GM12878 (cell line): Measurements from ENCODE around the gene KCNK13. TPM values are rescaled to one million over a fixed set of nuclear protein-coding genes. Genes with fewer than 3 reads are reported as not detected.

Experiments
- ATAC-seq: fragments of 200-7000 bp; cut with Tn5 transposase; 3 replicates; pipeline ENCODE4 v1.9.1; 2020; ENCODE audit warnings: mild to moderate bottlenecking, moderate library complexity
- BruUV-seq: library from RNA; stranded (reverse); fragments of 400-500 nt; replicated peaks from 2 replicates; lab custom pipeline; 2021; lab: Mats Ljungman, UMichigan
- CTCF ChIA-PET: fragments of 300-600 bp; sonication (Branson Sonifier 250); formaldehyde crosslinking; extraction: SDS; loops from one replicate; lab custom pipeline; 2021; ENCODE audit warnings: inconsistent platforms; lab: Yijun Ruan, JAX
- POLR2A ChIA-PET: fragments of 350-600 bp; formaldehyde crosslinking; extraction: SDS; loops from one replicate; lab custom pipeline; 2021; ENCODE audit warnings: inconsistent platforms; lab: Charles Lee
- RAD21 ChIA-PET: fragments of 300-600 bp; sonication (Branson Sonifier 250); formaldehyde crosslinking; loops from one replicate; lab custom pipeline; 2023; ENCODE audit warnings: antibody characterized with exemption; ENCODE audit not compliant: unreplicated experiment; lab: Charles Lee
- SMC1A ChIA-PET: fragments of 300-600 bp; sonication (Branson Sonifier 250); formaldehyde crosslinking; loops from one replicate; lab custom pipeline; 2023; ENCODE audit not compliant: unreplicated experiment, uncharacterized antibody; lab: Charles Lee
- DNase-seq: peaks from one replicate; pipeline ENCODE4 v3.0.0-alpha.2; 2011; ENCODE audit warnings: low read depth, low spot score
- FAIRE-seq: peaks from 3 replicates; lab custom pipeline; 2011; peaks lifted over from hg19 to GRCh38; lab: Jason Lieb, UNC
- H2AFZ ChIP-seq: 2 replicates; pipeline ENCODE4 v1.6.0; 2011; ENCODE audit warnings: low read depth, low read length, control low read depth; ENCODE audit not compliant: control insufficient read depth
- H3K27ac ChIP-seq: 2 replicates; pipeline ENCODE4 v1.5.1; 2011; ENCODE audit warnings: control low read depth; ENCODE audit not compliant: control insufficient read depth, insufficient read depth
- H3K27me3 ChIP-seq, 2 experiments: replicated peaks in 1 of 2; 2 replicates each; pipeline versions ENCODE4 v1.6.0 to v1.6.1; 2011; ENCODE audit warnings: low read length in 1 of 2; ENCODE audit not compliant: control insufficient read depth in 2 of 2, insufficient read depth in 2 of 2
- H3K36me3 ChIP-seq, 2 experiments: 2 replicates each; pipeline ENCODE4 v1.5.1; 2011; ENCODE audit warnings: low read length in 1 of 2; ENCODE audit not compliant: control insufficient read depth in 2 of 2, insufficient read depth in 2 of 2
- H3K4me1 ChIP-seq: 2 replicates; pipeline ENCODE4 v1.6.1; 2011; ENCODE audit warnings: mild to moderate bottlenecking, low read length, moderate library complexity, mixed read lengths; ENCODE audit not compliant: control insufficient read depth, insufficient read depth
- H3K4me2 ChIP-seq: 2 replicates; pipeline ENCODE4 v1.6.0; 2011; ENCODE audit warnings: control low read depth; ENCODE audit not compliant: control insufficient read depth, insufficient read depth
- H3K4me3 ChIP-seq: fragments of 200-600 bp; sonication (generic); 2 replicates; pipeline ENCODE4 v1.5.1; 2016
- H3K79me2 ChIP-seq: 2 replicates; pipeline ENCODE4 v1.6.0; 2011; ENCODE audit warnings: low read length; ENCODE audit not compliant: control insufficient read depth, insufficient read depth
- H3K9ac ChIP-seq: 2 replicates; pipeline ENCODE4 v1.8.0; 2011; ENCODE audit warnings: low read length, control low read depth, mixed read lengths; ENCODE audit not compliant: control insufficient read depth, insufficient read depth
- H3K9me3 ChIP-seq: replicated peaks from 3 replicates; pipeline ENCODE4 v1.5.1; 2011; ENCODE audit warnings: mild to moderate bottlenecking, low read length; ENCODE audit not compliant: control insufficient read depth, insufficient read depth
- H4K20me1 ChIP-seq: 2 replicates; pipeline ENCODE4 v1.6.0; 2011; ENCODE audit not compliant: control insufficient read depth, insufficient read depth
- GATAD2B ChIP-seq: fragments of 450-650 bp; conservative IDR thresholded peaks from 2 replicates; pipeline ENCODE4 v1.6.1; 2017; ENCODE audit warnings: low read depth, mild to moderate bottlenecking, moderate library complexity
- SPI1 ChIP-seq: IDR thresholded peaks from 2 replicates; pipeline ENCODE4 v1.6.1; 2011; ENCODE audit warnings: low read depth, mild to moderate bottlenecking, low read length, moderate library complexity, borderline replicate concordance; ENCODE audit not compliant: insufficient read depth
- TAF1 ChIP-seq: IDR thresholded peaks from 2 replicates; pipeline ENCODE4 v1.6.1; 2011; ENCODE audit warnings: mild to moderate bottlenecking, low read depth, low read length, borderline replicate concordance
- TCF7 ChIP-seq: IDR thresholded peaks from 2 replicates; pipeline ENCODE4 v1.6.1; 2014; ENCODE audit warnings: antibody characterized with exemption, borderline replicate concordance
- WGBS: methylation state at CpG from one replicate; pipeline ENCODE4 v1.1.6; 2016; ENCODE audit warnings: low lambda C conversion rate; ENCODE audit not compliant: insufficient replicate concordance, insufficient coverage; ENCODE audit errors: missing lambda C conversion rate; 5-methylcytosine and 5-hydroxymethylcytosine counted together
- in situ Hi-C: fragments of 300-500 bp; cut with MboI; formaldehyde crosslinking; loops from 9 replicates; pipeline ENCODE4 v1.14.3; 2018; ENCODE audit warnings: mixed read lengths
- intact Hi-C: fragments of 100-400 bp; cut with micrococcal nuclease; formaldehyde crosslinking; loops from one replicate; pipeline ENCODE4 v1.14.2; 2022; ENCODE audit not compliant: unreplicated experiment
- polyA plus RNA-seq, 11 experiments: library from polyadenylated mRNA; depleted of rRNA in 4 of 11; unstranded in 6 of 11; stranded (reverse) in 5 of 11; fragments of >200 nt; fragmentation: Nextera tagmentation in 4 of 11; fragmentation: Illumina TruSeq in 1 of 11; extraction: Ambion mirVana in 4 of 11; extraction: Trizol in 1 of 11; gene quantifications; 1 replicate in 1 of 11; 2 replicates in 10 of 11; pipeline versions ENCODE4 v1.2.1 to v1.2.3, GENCODE V29; 2011 to 2016; ENCODE audit warnings: inconsistent platforms in 2 of 11, missing spikeins in 2 of 11, low read depth in 1 of 11
- total RNA-seq, 4 experiments: library from RNA; depleted of rRNA in 3 of 4; stranded (reverse); fragments of >200 nt in 3 of 4; fragmentation: Illumina TruSeq in 1 of 4; extraction: Trizol in 1 of 4; gene quantifications; 2 replicates each; pipeline versions ENCODE4 v1.2.1 to v1.2.3, GENCODE V29; 2013 to 2021
- TF ChIP-seq, protein P1 (sequence below): fragments of 450-650 bp; IDR thresholded peaks from 2 replicates; pipeline ENCODE4 v1.6.1; 2014; ENCODE audit warnings: mild to moderate bottlenecking
- TF ChIP-seq, protein P2 (sequence below): fragments of 450-650 bp; IDR thresholded peaks from 2 replicates; pipeline ENCODE4 v1.6.1; 2017; ENCODE audit warnings: mild to moderate bottlenecking, low read depth, inconsistent platforms; ENCODE audit not compliant: poor library complexity, severe bottlenecking

The KCNK13 gene
- total and polyA plus RNA-seq, 10 of the 15 experiments (the other 5 are each of a cell fraction or from before 2014, with no cell fraction given): not detected

DNA sequence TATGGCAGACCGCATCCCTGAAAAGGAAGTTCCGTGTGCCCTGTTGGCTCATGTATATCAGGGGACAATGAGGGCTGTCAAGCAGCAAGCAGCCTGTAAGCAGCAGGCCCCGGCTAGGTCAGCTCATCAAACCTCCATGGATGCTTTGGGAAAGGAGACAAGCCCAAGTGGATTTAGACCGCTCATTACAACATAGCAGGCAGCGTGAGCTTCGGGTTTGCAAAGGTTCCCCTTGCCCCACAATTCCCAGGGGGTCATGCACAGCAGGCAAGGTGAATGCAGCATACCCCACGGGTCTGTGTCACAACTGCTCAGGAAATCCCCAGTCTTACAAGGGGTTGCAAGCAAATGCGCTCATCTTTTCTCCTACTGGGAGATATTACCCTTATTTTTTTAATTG is 54.6 kb downstream of the KCNK13 start:
- Histone ChIP-seq H3K27me3 (peaks cover under 1 to 1% of the 10 kb centered on the region in 2 experiments; a peak in 3 of 4 replicates), H3K27ac (no peak overlapping the region), H2AFZ (no peak overlapping the region), H3K4me1 (no peaks in the 10 kb centered on the region), H4K20me1 (no peaks in the 10 kb centered on the region), H3K4me2 (no peak overlapping the region), H3K4me3 (no peak overlapping the region), H3K79me2 (no peaks in the 10 kb centered on the region), H3K36me3 (no peaks in the 10 kb centered on the region), H3K9ac (no peak overlapping the region), H3K9me3 (no peaks in the 10 kb centered on the region)
- FAIRE-seq: no peak
- WGBS: 18% methylated on average over 8 of the region's 8 CpGs
- RAD21 ChIA-PET: no interaction called here
- in situ Hi-C loops: no loop called here
- intact Hi-C loops: no loop called here
- POLR2A ChIA-PET: no interaction called here
- TF ChIP-seq, protein P1, sequence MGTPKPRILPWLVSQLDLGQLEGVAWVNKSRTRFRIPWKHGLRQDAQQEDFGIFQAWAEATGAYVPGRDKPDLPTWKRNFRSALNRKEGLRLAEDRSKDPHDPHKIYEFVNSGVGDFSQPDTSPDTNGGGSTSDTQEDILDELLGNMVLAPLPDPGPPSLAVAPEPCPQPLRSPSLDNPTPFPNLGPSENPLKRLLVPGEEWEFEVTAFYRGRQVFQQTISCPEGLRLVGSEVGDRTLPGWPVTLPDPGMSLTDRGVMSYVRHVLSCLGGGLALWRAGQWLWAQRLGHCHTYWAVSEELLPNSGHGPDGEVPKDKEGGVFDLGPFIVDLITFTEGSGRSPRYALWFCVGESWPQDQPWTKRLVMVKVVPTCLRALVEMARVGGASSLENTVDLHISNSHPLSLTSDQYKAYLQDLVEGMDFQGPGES: no peak
- TF ChIP-seq, protein P2, sequence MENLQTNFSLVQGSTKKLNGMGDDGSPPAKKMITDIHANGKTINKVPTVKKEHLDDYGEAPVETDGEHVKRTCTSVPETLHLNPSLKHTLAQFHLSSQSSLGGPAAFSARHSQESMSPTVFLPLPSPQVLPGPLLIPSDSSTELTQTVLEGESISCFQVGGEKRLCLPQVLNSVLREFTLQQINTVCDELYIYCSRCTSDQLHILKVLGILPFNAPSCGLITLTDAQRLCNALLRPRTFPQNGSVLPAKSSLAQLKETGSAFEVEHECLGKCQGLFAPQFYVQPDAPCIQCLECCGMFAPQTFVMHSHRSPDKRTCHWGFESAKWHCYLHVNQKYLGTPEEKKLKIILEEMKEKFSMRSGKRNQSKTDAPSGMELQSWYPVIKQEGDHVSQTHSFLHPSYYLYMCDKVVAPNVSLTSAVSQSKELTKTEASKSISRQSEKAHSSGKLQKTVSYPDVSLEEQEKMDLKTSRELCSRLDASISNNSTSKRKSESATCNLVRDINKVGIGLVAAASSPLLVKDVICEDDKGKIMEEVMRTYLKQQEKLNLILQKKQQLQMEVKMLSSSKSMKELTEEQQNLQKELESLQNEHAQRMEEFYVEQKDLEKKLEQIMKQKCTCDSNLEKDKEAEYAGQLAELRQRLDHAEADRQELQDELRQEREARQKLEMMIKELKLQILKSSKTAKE: no peak
- TF ChIP-seq TAF1 (no peak), TCF7 (no peak), GATAD2B (no peak), SPI1 (no peak)
- no peak for DNase-seq
- no TSS peak for BruUV-seq
- ATAC-seq: no peak
- SMC1A ChIA-PET: no interaction called here
- CTCF ChIA-PET: no interaction called here
